H9 (cell line): ENCODE data around the gene TDRD5. TPM values are rescaled to one million over a fixed set of nuclear protein-coding genes. Genes with fewer than 3 reads are reported as not detected.

ENCODE experiments used
- DNase-seq: peaks from one replicate; pipeline ENCODE4 v3.0.0-alpha.2; 2017
- H2AFZ ChIP-seq: one replicate; pipeline ENCODE4 v1.6.1; 2013; ENCODE audit warnings: mild to moderate bottlenecking, low read length, control low read depth, moderate library complexity
- H2AK5ac ChIP-seq: 2 replicates; pipeline ENCODE4 v1.6.1; 2013; ENCODE audit warnings: low read length, control low read depth, mixed read lengths; ENCODE audit not compliant: insufficient read length
- H2BK120ac ChIP-seq: one replicate; pipeline ENCODE4 v1.6.1; 2013; ENCODE audit warnings: low read depth, mild to moderate bottlenecking, low read length, control low read depth, inconsistent platforms; ENCODE audit not compliant: poor library complexity, severe bottlenecking
- H2BK12ac ChIP-seq: 2 replicates; pipeline ENCODE4 v1.6.1; 2013; ENCODE audit warnings: low read length, control low read depth, mixed read lengths, low read depth; ENCODE audit not compliant: insufficient read length
- H2BK15ac ChIP-seq: 2 replicates; pipeline ENCODE4 v1.6.1; 2013; ENCODE audit warnings: low read depth, low read length, control low read depth
- H2BK20ac ChIP-seq: one replicate; pipeline ENCODE4 v1.6.1; 2013; ENCODE audit warnings: low read depth, mild to moderate bottlenecking, low read length, control low read depth, inconsistent platforms; ENCODE audit not compliant: poor library complexity, severe bottlenecking
- H2BK5ac ChIP-seq: 2 replicates; pipeline ENCODE4 v1.6.1; 2013; ENCODE audit warnings: low read length, control low read depth, mixed read lengths; ENCODE audit not compliant: insufficient read length
- H3K14ac ChIP-seq: 2 replicates; pipeline ENCODE4 v1.6.1; 2013; ENCODE audit warnings: low read length, control low read depth; ENCODE audit not compliant: insufficient read depth
- H3K18ac ChIP-seq: 2 replicates; pipeline ENCODE4 v1.6.1; 2013; ENCODE audit warnings: low read depth, mild to moderate bottlenecking, mixed read lengths, low read length, control low read depth; ENCODE audit not compliant: insufficient read length
- H3K23ac ChIP-seq: 2 replicates; pipeline ENCODE4 v1.6.1; 2013; ENCODE audit warnings: low read length, control low read depth, mixed read lengths, low read depth; ENCODE audit not compliant: insufficient read length
- H3K23me2 ChIP-seq: 2 replicates; pipeline ENCODE4 v1.6.1; 2013; ENCODE audit warnings: low read depth, mild to moderate bottlenecking, mixed read lengths, low read length, control low read depth; ENCODE audit not compliant: insufficient read length, poor library complexity, severe bottlenecking
- H3K27ac ChIP-seq: 2 replicates; pipeline ENCODE4 v1.5.1; 2013; ENCODE audit warnings: low read length, control low read depth, mixed read lengths, low read depth; ENCODE audit not compliant: insufficient read length
- H3K27me3 ChIP-seq: 2 replicates; pipeline ENCODE4 v1.6.1; 2013; ENCODE audit warnings: low read length, control low read depth, inconsistent platforms; ENCODE audit not compliant: insufficient read depth
- H3K4ac ChIP-seq: 2 replicates; pipeline ENCODE4 v1.6.1; 2013; ENCODE audit warnings: low read depth, mild to moderate bottlenecking, control low read depth, inconsistent platforms, low read length, moderate library complexity
- H3K4me1 ChIP-seq: 2 replicates; pipeline ENCODE4 v1.6.1; 2013; ENCODE audit warnings: low read length, control low read depth, inconsistent platforms; ENCODE audit not compliant: insufficient read depth
- H3K4me2 ChIP-seq: 2 replicates; pipeline ENCODE4 v1.6.1; 2013; ENCODE audit warnings: low read length, control low read depth, mixed read lengths; ENCODE audit not compliant: insufficient read length, insufficient read depth
- H3K56ac ChIP-seq: 2 replicates; pipeline ENCODE4 v1.6.1; 2013; ENCODE audit warnings: low read depth, mild to moderate bottlenecking, mixed read lengths, low read length, control low read depth; ENCODE audit not compliant: insufficient read length
- H3K79me1 ChIP-seq: 2 replicates; pipeline ENCODE4 v1.6.1; 2013; ENCODE audit warnings: low read depth, mild to moderate bottlenecking, moderate library complexity, low read length, control low read depth, inconsistent platforms; ENCODE audit not compliant: insufficient read depth, poor library complexity, severe bottlenecking
- H3K79me2 ChIP-seq: 2 replicates; pipeline ENCODE4 v1.6.1; 2013; ENCODE audit warnings: low read length, control low read depth, inconsistent platforms; ENCODE audit not compliant: insufficient read depth
- H3K9ac ChIP-seq: 2 replicates; pipeline ENCODE4 v1.6.1; 2013; ENCODE audit warnings: low read length, control low read depth, mixed read lengths; ENCODE audit not compliant: insufficient read length; ENCODE audit errors: extremely low read depth
- H3K9me3 ChIP-seq: one replicate; pipeline ENCODE4 v1.6.1; 2013; ENCODE audit warnings: low read depth, low read length, inconsistent platforms; ENCODE audit not compliant: control insufficient read depth
- H3T11ph ChIP-seq: one replicate; pipeline ENCODE4 v1.6.1; 2013; ENCODE audit warnings: mild to moderate bottlenecking, low read length, control low read depth, inconsistent platforms
- H4K20me1 ChIP-seq: one replicate; pipeline ENCODE4 v1.6.1; 2013; ENCODE audit not compliant: control insufficient read depth, insufficient read length, insufficient read depth
- H4K5ac ChIP-seq: 2 replicates; pipeline ENCODE4 v1.6.1; 2013; ENCODE audit warnings: low read depth, mild to moderate bottlenecking, mixed read lengths, low read length, control low read depth; ENCODE audit not compliant: insufficient read length
- H4K8ac ChIP-seq: replicated peaks from 2 replicates; pipeline ENCODE4 v1.6.1; 2013; ENCODE audit warnings: low read length, control low read depth, mixed read lengths, low read depth; ENCODE audit not compliant: insufficient read length
- H4K91ac ChIP-seq: 2 replicates; pipeline ENCODE4 v1.6.1; 2013; ENCODE audit warnings: low read depth, mild to moderate bottlenecking, moderate library complexity, mixed read lengths, low read length, control low read depth; ENCODE audit not compliant: insufficient read length
- H3K27ac Mint-ChIP-seq, 3 experiments: 2 replicates in 2 of 3; 3 replicates in 1 of 3; pipeline ENCODE4 v1.8.0; 2020 to 2021; ENCODE audit warnings: mixed read lengths in 3 of 3, mild to moderate bottlenecking in 1 of 3, moderate library complexity in 1 of 3
- H3K27me3 Mint-ChIP-seq: 2 replicates; pipeline ENCODE4 v1.8.0; 2021; ENCODE audit warnings: low read depth, mild to moderate bottlenecking, moderate library complexity, mixed read lengths
- H3K36me3 Mint-ChIP-seq, 3 experiments: 2 replicates in 2 of 3; 3 replicates in 1 of 3; pipeline ENCODE4 v1.8.0; 2020 to 2021; ENCODE audit warnings: low read depth in 3 of 3, mixed read lengths in 3 of 3; ENCODE audit not compliant: insufficient read depth in 1 of 3
- H3K4me1 Mint-ChIP-seq, 2 experiments: 2 replicates each; pipeline ENCODE4 v1.8.0; 2020; ENCODE audit warnings: mixed read lengths in 2 of 2
- H3K4me3 Mint-ChIP-seq, 2 experiments: 2 replicates in 1 of 2; 3 replicates in 1 of 2; pipeline ENCODE4 v1.8.0; 2020 to 2021; ENCODE audit warnings: mild to moderate bottlenecking in 2 of 2, mixed read lengths in 2 of 2, moderate library complexity in 1 of 2
- H3K9me3 Mint-ChIP-seq, 2 experiments: 2 replicates in 1 of 2; 3 replicates in 1 of 2; pipeline ENCODE4 v1.8.0; 2020; ENCODE audit warnings: mild to moderate bottlenecking in 2 of 2, mixed read lengths in 2 of 2, moderate library complexity in 1 of 2
- CTCF ChIP-seq: fragments of 200-600 bp; sonication (generic); conservative IDR thresholded peaks from 3 replicates; pipeline ENCODE4 v1.8.0; 2021; ENCODE audit warnings: antibody characterized with exemption, mild to moderate bottlenecking
- WGBS: extraction: QIAGEN DNeasy Blood & Tissue Kit; methylation state at CpG from one replicate; pipeline ENCODE4 v1.1.7; 2013; ENCODE audit warnings: missing lambda C conversion rate, low lambda C conversion rate, mixed read lengths; ENCODE audit not compliant: insufficient read length; ENCODE audit errors: extremely low coverage; 5-methylcytosine and 5-hydroxymethylcytosine counted together
- total RNA-seq: library from RNA; stranded (reverse); gene quantifications from 2 replicates; pipeline ENCODE4 v1.2.1, GENCODE V29; 2021

Gene TDRD5
- total RNA-seq, 1 experiment from 2014 or later, result 0.33 TPM

DNA sequence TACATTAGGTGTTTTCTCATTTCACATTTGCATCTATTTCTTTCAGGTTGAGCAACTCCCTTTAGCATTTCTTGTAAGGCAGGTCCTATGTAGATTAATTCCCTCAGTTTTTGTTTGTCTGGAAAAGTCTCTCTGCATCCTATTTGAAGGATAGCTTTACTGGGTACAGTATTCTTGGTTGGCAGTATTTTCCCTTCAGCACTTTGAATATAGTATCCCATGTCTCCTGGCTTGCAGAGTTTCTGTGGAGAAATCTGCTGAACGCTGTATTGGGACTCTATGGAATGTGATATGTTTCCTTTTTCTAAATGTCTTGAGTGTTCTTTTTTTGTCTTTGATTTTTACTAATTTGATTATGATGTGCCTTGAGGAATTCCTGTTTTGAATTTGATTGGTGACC, 122.5 kb downstream of the TDRD5 start:
- Histone ChIP-seq H3T11ph (no peak overlapping the region), H4K8ac (no peak overlapping the region), H3K9ac (no peak overlapping the region), H3K27me3 (no peaks in the 10 kb centered on the region), H3K4me1 (no peaks in the 10 kb centered on the region), H3K27ac (no peak overlapping the region), H3K14ac (no peak overlapping the region), H3K23me2 (no peaks in the 10 kb centered on the region), H3K23ac (no peak overlapping the region), H2BK5ac (no peak overlapping the region), H2BK15ac (no peak overlapping the region), H2AK5ac (no peak overlapping the region), H3K18ac (no peak overlapping the region), H4K91ac (no peak overlapping the region), H4K20me1 (no peaks in the 10 kb centered on the region), H3K56ac (no peak overlapping the region), H2BK12ac (no peak overlapping the region), H3K4me2 (no peak overlapping the region), H3K79me2 (no peaks in the 10 kb centered on the region), H3K79me1 (no peaks in the 10 kb centered on the region), H3K4ac (no peak overlapping the region), H4K5ac (no peak overlapping the region), H2BK20ac (no peak overlapping the region), H2BK120ac (no peak overlapping the region), H3K9me3 (no peaks in the 10 kb centered on the region), H2AFZ (no peak overlapping the region)
- TF ChIP-seq CTCF, result no peak
- WGBS, result no CpG with 5 or more reads among the region's 1 CpG
- DNase-seq, result no peak
- Mint-ChIP-seq H3K4me1 (no peaks in the 10 kb centered on the region), H3K27me3 (no peaks in the 10 kb centered on the region), H3K27ac (no peak overlapping the region), H3K4me3 (no peak overlapping the region), H3K36me3 (peaks cover 7 to 21% (median 8%) of the 10 kb centered on the region in 3 experiments; a peak in 5 of 7 replicates), H3K9me3 (peaks cover 43 to 45% of the 10 kb centered on the region in 2 experiments)
